RWPE2 (cell line): ENCODE results near the gene HIRA.

ENCODE experiments used
- ATAC-seq: fragments of 200-7000 bp; cut with Tn5 transposase; 3 replicates; pipeline ENCODE4 v1.9.1; 2021; ENCODE audit warnings: low read depth
- DNase-seq: peaks from one replicate; pipeline ENCODE4 v3.0.0-alpha.2; 2020; ENCODE audit warnings: low spot score
- H3K27ac ChIP-seq: fragments of 450-650 bp; 2 replicates; pipeline ENCODE4 v1.5.1; 2017; ENCODE audit warnings: mild to moderate bottlenecking; ENCODE audit not compliant: poor library complexity, severe bottlenecking
- H3K27me3 ChIP-seq: fragments of 250-450 bp; sonication (Bioruptor Pico); 2 replicates; pipeline ENCODE4 v1.5.1; 2021; ENCODE audit warnings: mild to moderate bottlenecking, moderate library complexity; ENCODE audit not compliant: insufficient read depth, poor library complexity, severe bottlenecking
- H3K36me3 ChIP-seq: fragments of 250-450 bp; sonication (Bioruptor Pico); 2 replicates; pipeline ENCODE4 v1.5.1; 2020; ENCODE audit warnings: low read depth, mild to moderate bottlenecking, moderate library complexity
- H3K4me1 ChIP-seq: fragments of 250-450 bp; sonication (Bioruptor Pico); 2 replicates; pipeline ENCODE4 v1.5.1; 2021; ENCODE audit warnings: mild to moderate bottlenecking, moderate library complexity; ENCODE audit not compliant: insufficient read depth, poor library complexity, severe bottlenecking
- H3K4me3 ChIP-seq: fragments of 250-450 bp; sonication (Bioruptor Pico); 2 replicates; pipeline ENCODE4 v1.5.1; 2021; ENCODE audit warnings: mild to moderate bottlenecking, moderate library complexity; ENCODE audit not compliant: severe bottlenecking
- H3K9me3 ChIP-seq: fragments of 250-450 bp; sonication (Bioruptor Pico); 2 replicates; pipeline ENCODE4 v1.5.1; 2021; ENCODE audit warnings: mild to moderate bottlenecking, moderate library complexity; ENCODE audit not compliant: severe bottlenecking
- TF ChIP-seq, protein P1 (sequence below): fragments of 450-650 bp; IDR thresholded peaks from one replicate; pipeline ENCODE4 v1.5.1; 2017; ENCODE audit warnings: mild to moderate bottlenecking, moderate library complexity; ENCODE audit not compliant: poor library complexity, severe bottlenecking

Gene HIRA

DNA sequence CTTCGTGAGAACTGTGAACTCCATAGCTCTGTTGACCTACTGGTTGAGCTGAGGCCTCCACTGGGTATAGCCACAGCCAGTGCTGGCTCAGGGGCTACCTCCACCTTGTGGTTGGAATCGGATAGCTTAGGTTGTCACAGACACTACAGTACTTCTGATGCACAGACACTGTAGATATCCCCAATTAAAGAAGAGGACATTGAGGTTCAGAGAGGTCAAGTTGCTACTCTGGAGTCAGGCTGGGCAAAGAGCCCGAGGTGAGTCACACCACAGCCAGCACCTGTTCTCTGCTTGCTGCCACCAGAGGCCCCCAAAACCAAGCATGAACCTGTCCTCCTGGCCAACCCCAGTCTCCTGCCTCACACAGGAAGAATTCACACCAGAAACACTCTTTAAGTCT lies 42.0 kb upstream of the HIRA start:
- peaks cover 6% of the 10 kb centered on the region for H3K4me1 ChIP-seq
- ATAC-seq, result peak; percentile 55
- H3K9me3 ChIP-seq, result no peaks in the 10 kb centered on the region
- TF ChIP-seq, protein P1, sequence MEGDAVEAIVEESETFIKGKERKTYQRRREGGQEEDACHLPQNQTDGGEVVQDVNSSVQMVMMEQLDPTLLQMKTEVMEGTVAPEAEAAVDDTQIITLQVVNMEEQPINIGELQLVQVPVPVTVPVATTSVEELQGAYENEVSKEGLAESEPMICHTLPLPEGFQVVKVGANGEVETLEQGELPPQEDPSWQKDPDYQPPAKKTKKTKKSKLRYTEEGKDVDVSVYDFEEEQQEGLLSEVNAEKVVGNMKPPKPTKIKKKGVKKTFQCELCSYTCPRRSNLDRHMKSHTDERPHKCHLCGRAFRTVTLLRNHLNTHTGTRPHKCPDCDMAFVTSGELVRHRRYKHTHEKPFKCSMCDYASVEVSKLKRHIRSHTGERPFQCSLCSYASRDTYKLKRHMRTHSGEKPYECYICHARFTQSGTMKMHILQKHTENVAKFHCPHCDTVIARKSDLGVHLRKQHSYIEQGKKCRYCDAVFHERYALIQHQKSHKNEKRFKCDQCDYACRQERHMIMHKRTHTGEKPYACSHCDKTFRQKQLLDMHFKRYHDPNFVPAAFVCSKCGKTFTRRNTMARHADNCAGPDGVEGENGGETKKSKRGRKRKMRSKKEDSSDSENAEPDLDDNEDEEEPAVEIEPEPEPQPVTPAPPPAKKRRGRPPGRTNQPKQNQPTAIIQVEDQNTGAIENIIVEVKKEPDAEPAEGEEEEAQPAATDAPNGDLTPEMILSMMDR, result peak; percentile 11
- H3K27ac ChIP-seq, result no peak overlapping the region
- H3K36me3 ChIP-seq, result peaks cover 70% of the 10 kb centered on the region
- no peak for DNase-seq
- no peaks in the 10 kb centered on the region for H3K27me3 ChIP-seq
- no peak overlapping the region for H3K4me3 ChIP-seq

DNA sequence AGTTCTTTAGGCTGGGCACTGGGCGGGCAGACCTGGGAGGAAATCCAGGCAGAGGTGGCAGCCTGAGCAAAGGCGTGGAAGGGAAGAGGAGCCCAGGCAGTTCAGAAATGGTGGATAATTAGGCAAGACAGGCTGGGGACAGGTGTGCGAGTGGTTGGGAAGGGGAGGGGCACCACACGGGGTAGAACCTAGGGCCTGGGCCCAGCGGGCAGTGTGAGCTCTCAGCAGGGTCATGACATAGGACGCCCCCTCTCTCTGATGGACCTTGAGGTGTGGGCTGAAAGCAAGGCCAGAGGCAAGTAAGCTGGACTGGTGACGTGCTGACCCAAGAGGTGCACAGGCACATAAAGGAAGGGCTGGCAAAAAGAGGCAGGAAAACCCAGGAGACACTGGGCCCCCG lies 40.7 kb upstream of the HIRA start:
- Histone ChIP-seq H3K4me1 (peaks cover 3% of the 10 kb centered on the region), H3K27ac (no peak overlapping the region), H3K4me3 (no peak overlapping the region), H3K36me3 (peaks cover 83% of the 10 kb centered on the region), H3K9me3 (no peaks in the 10 kb centered on the region), H3K27me3 (no peaks in the 10 kb centered on the region)
- DNase-seq (no peak), ATAC-seq (no peak)
- TF ChIP-seq, protein P1, result no peak

DNA sequence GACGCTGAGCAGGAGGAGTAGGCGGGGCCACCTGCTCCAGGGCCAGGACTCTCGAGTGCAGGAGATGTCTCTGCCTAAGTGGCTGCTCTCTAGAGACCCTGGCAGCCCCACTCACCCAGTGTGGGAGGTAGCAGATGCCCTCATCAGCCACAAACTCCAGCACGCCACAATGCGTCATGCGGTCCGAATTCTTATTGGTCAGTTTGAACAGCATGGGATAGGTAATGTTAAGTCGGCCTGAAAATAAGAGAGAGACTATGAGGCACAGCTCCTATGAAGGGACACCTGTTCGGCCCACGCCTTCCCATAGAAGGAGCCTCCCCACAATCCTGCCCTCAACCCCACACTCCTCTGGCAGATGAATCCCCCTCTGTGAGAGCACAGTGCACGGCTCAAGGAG lies 40.0 kb upstream of the HIRA start:
- TF ChIP-seq, protein P1, result no peak
- Histone ChIP-seq H3K4me3 (no peak overlapping the region), H3K9me3 (no peaks in the 10 kb centered on the region), H3K36me3 (peaks cover 87% of the 10 kb centered on the region), H3K27me3 (no peaks in the 10 kb centered on the region), H3K4me1 (no peaks in the 10 kb centered on the region), H3K27ac (no peak overlapping the region)
- no peak for ATAC-seq
- DNase-seq, result no peak

DNA sequence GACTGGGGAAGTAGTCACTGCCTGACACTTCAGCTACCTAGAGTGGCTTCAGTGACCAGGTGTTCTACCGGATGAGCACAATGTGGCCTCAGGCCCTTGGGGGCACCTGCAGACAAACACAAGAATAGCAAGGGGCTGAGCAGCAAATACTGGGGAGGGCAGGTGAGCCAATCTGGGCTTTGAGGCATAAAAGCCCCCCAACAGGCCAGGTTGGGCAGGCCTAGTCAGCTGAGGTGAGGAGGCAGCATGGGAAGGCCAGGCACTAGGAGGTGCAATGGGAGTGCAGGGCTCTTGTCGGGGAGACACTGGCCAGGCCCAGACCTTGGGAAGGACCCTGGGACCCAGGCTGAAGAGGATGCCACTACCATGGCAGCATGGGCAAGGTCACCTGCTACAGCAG lies 38.5 kb upstream of the HIRA start:
- no peak overlapping the region for H3K4me3 ChIP-seq
- TF ChIP-seq, protein P1, result no peak
- H3K27me3 ChIP-seq, result no peaks in the 10 kb centered on the region
- H3K36me3 ChIP-seq, result peaks cover 97% of the 10 kb centered on the region
- ATAC-seq (no peak), DNase-seq (no peak)
- no peak overlapping the region for H3K27ac ChIP-seq
- no peaks in the 10 kb centered on the region for H3K4me1 ChIP-seq
- no peaks in the 10 kb centered on the region for H3K9me3 ChIP-seq

DNA sequence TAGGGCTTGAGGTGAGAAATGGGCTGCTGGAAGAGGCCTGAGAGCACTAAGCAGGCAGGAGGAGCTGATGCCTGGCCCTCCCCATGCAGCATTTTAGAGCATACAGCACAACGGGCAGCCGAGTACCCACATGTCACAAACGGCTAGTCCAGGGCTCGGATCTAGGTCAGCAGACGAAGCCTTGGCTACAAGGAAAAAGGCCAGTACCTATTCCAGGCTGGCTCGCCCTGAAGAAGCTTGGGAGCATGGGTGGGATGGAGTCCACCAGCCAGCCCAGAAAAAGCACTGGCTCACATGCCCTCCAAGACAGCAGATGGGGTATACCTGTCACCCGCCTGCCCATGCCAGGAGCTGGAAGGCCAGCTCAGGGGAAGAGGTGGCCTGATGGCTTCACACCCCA lies 37.9 kb upstream of the HIRA start:
- H3K36me3 ChIP-seq, result peaks cover 97% of the 10 kb centered on the region
- TF ChIP-seq, protein P1, result no peak

More for the DNA sequence above, 37.9 kb upstream of the HIRA start:
- Histone ChIP-seq H3K27me3 (no peaks in the 10 kb centered on the region), H3K4me3 (no peak overlapping the region), H3K9me3 (no peaks in the 10 kb centered on the region), H3K27ac (no peak overlapping the region), H3K4me1 (no peaks in the 10 kb centered on the region)
- ATAC-seq (no peak), DNase-seq (no peak)
